IPS DF 6.9 (cell line): Measurements from ENCODE around the gene GSG1L.
"Not testable (repeated sequence)": the region's sequence is repeated elsewhere in the genome, so short reads cannot be mapped to it uniquely, and the experiment has no call there.

ENCODE experiments used
- DNase-seq: peaks from one replicate; pipeline ENCODE4 v3.0.0-alpha.2; 2013; ENCODE audit warnings: low read depth, low spot score
- H3K27ac ChIP-seq: one replicate; pipeline ENCODE4 v1.5.1; 2013; ENCODE audit warnings: low read length, control low read depth
- H3K27me3 ChIP-seq: 2 replicates; pipeline ENCODE4 v1.6.1; 2013; ENCODE audit warnings: mild to moderate bottlenecking, low read length; ENCODE audit not compliant: control insufficient read depth, insufficient read depth
- H3K36me3 ChIP-seq: 2 replicates; pipeline ENCODE4 v1.6.1; 2013; ENCODE audit warnings: low read length; ENCODE audit not compliant: control insufficient read depth, insufficient read depth
- H3K4me1 ChIP-seq: 2 replicates; pipeline ENCODE4 v1.6.1; 2013; ENCODE audit warnings: low read length; ENCODE audit not compliant: control insufficient read depth, insufficient read depth
- H3K4me3 ChIP-seq: 2 replicates; pipeline ENCODE4 v1.5.1; 2013; ENCODE audit warnings: mild to moderate bottlenecking, low read length
- H3K9me3 ChIP-seq: 2 replicates; pipeline ENCODE4 v1.6.1; 2013; ENCODE audit warnings: low read length, inconsistent platforms; ENCODE audit not compliant: control insufficient read depth, insufficient read depth
- WGBS: extraction: QIAGEN DNeasy Blood & Tissue Kit; methylation state at CpG from one replicate; pipeline ENCODE4 v1.1.7; 2013; ENCODE audit warnings: mixed read lengths, missing lambda C conversion rate; ENCODE audit not compliant: insufficient read length, insufficient coverage; 5-methylcytosine and 5-hydroxymethylcytosine counted together

The GSG1L gene

GRCh38 chr16:27950206-27950887 lies 113.2 kb downstream of the GSG1L start:
- no peaks in the 10 kb centered on the region for H3K27me3 ChIP-seq
- no CpG with 5 or more reads among the region's 7 CpGs for WGBS

GRCh38 chr16:27947696-27948095 lies 115.8 kb downstream of the GSG1L start:
- Histone ChIP-seq H3K36me3 (no peaks in the 10 kb centered on the region), H3K4me1 (no peaks in the 10 kb centered on the region), H3K9me3 (no peaks in the 10 kb centered on the region), H3K27ac (no peak overlapping the region), H3K27me3 (no peaks in the 10 kb centered on the region), H3K4me3 (no peak overlapping the region)
- WGBS, result no CpG with 5 or more reads among the region's 7 CpGs
- DNase-seq, result no peak

More at GRCh38 chr16:27950206-27950887, 113.2 kb downstream of the GSG1L start:
- H3K36me3 ChIP-seq, result no peaks in the 10 kb centered on the region
- H3K27ac ChIP-seq, result no peak overlapping the region
- H3K4me1 ChIP-seq, result no peaks in the 10 kb centered on the region
- no peak for DNase-seq
- H3K4me3 ChIP-seq, result no peak overlapping the region
- no peaks in the 10 kb centered on the region for H3K9me3 ChIP-seq

- Histone ChIP-seq H3K36me3 (no peaks in the 10 kb centered on the region), H3K4me3 (no peak overlapping the region), H3K4me1 (no peaks in the 10 kb centered on the region), H3K27me3 (no peaks in the 10 kb centered on the region), H3K9me3 (no peaks in the 10 kb centered on the region), H3K27ac (no peak overlapping the region)
- DNase-seq, result no peak
- no CpG with 5 or more reads among the region's 15 CpGs for WGBS
Observed at GRCh38 chr16:27945233-27945973, 118.1 kb downstream of the GSG1L start.

- no peaks in the 10 kb centered on the region for H3K36me3 ChIP-seq
- H3K27ac ChIP-seq, result no peak overlapping the region
- H3K9me3 ChIP-seq, result no peaks in the 10 kb centered on the region
- no CpG with 5 or more reads among the region's 2 CpGs for WGBS
- H3K4me3 ChIP-seq, result no peak overlapping the region
- no peaks in the 10 kb centered on the region for H3K4me1 ChIP-seq
- H3K27me3 ChIP-seq, result no peaks in the 10 kb centered on the region
- DNase-seq, result no peak
Observed at GRCh38 chr16:27943766-27944165, 119.7 kb downstream of the GSG1L start.

- WGBS, result no CpG with 5 or more reads among the region's 5 CpGs
- not testable (repeated sequence) for H3K27me3 ChIP-seq, DNase-seq, H3K4me3 ChIP-seq, H3K4me1 ChIP-seq, H3K9me3 ChIP-seq, H3K27ac ChIP-seq, H3K36me3 ChIP-seq
Observed at GRCh38 chr16:27942071-27942470, 121.4 kb downstream of the GSG1L start.

GRCh38 chr16:27935076-27935475 lies 128.4 kb downstream of the GSG1L start:
- no peaks in the 10 kb centered on the region for H3K9me3 ChIP-seq
- H3K4me1 ChIP-seq, result no peaks in the 10 kb centered on the region
- 0 out of 2 replicates have a peak, but pooled peaks cover 2% of the 10 kb centered on the region for H3K36me3 ChIP-seq
- WGBS, result no CpG with 5 or more reads among the region's 7 CpGs
- H3K27me3 ChIP-seq, result no peaks in the 10 kb centered on the region
- no peak for DNase-seq
- no peak overlapping the region for H3K27ac ChIP-seq
- H3K4me3 ChIP-seq, result no peak overlapping the region

- H3K4me3 ChIP-seq, result no peak overlapping the region
- no peaks in the 10 kb centered on the region for H3K4me1 ChIP-seq
- DNase-seq, result no peak
- no peaks in the 10 kb centered on the region for H3K9me3 ChIP-seq
- no peaks in the 10 kb centered on the region for H3K27me3 ChIP-seq
- 0 out of 2 replicates have a peak, but pooled peaks cover 2% of the 10 kb centered on the region for H3K36me3 ChIP-seq
- no CpG with 5 or more reads among the region's 3 CpGs for WGBS
- H3K27ac ChIP-seq, result no peak overlapping the region
Observed at GRCh38 chr16:27932542-27933135, 130.9 kb downstream of the GSG1L start.

GRCh38 chr16:27929818-27930217 lies 133.7 kb downstream of the GSG1L start:
- no peak overlapping the region for H3K27ac ChIP-seq
- H3K36me3 ChIP-seq, result no peaks in the 10 kb centered on the region
- no peaks in the 10 kb centered on the region for H3K9me3 ChIP-seq
- H3K4me1 ChIP-seq, result no peaks in the 10 kb centered on the region
- no peak for DNase-seq
- H3K4me3 ChIP-seq, result no peak overlapping the region
- H3K27me3 ChIP-seq, result no peaks in the 10 kb centered on the region
- no CpG with 5 or more reads among the region's 3 CpGs for WGBS

- Histone ChIP-seq H3K9me3 (no peaks in the 10 kb centered on the region), H3K27ac (no peak overlapping the region), H3K36me3 (no peaks in the 10 kb centered on the region), H3K4me1 (no peaks in the 10 kb centered on the region), H3K4me3 (no peak overlapping the region), H3K27me3 (no peaks in the 10 kb centered on the region)
- DNase-seq, result no peak
- WGBS, result no CpG with 5 or more reads among the region's 6 CpGs
Observed at GRCh38 chr16:27928542-27928941, 135.0 kb downstream of the GSG1L start.

GRCh38 chr16:27927266-27927901 lies 136.1 kb downstream of the GSG1L start:
- Histone ChIP-seq H3K27ac (no peak overlapping the region), H3K36me3 (no peaks in the 10 kb centered on the region), H3K9me3 (no peaks in the 10 kb centered on the region), H3K27me3 (no peaks in the 10 kb centered on the region), H3K4me1 (no peaks in the 10 kb centered on the region), H3K4me3 (no peak overlapping the region)
- WGBS, result no CpG with 5 or more reads among the region's 13 CpGs
- no peak for DNase-seq
